ENCODE results near the gene ZRANB2.

Gene ZRANB2, protein sequence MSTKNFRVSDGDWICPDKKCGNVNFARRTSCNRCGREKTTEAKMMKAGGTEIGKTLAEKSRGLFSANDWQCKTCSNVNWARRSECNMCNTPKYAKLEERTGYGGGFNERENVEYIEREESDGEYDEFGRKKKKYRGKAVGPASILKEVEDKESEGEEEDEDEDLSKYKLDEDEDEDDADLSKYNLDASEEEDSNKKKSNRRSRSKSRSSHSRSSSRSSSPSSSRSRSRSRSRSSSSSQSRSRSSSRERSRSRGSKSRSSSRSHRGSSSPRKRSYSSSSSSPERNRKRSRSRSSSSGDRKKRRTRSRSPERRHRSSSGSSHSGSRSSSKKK

DNA sequence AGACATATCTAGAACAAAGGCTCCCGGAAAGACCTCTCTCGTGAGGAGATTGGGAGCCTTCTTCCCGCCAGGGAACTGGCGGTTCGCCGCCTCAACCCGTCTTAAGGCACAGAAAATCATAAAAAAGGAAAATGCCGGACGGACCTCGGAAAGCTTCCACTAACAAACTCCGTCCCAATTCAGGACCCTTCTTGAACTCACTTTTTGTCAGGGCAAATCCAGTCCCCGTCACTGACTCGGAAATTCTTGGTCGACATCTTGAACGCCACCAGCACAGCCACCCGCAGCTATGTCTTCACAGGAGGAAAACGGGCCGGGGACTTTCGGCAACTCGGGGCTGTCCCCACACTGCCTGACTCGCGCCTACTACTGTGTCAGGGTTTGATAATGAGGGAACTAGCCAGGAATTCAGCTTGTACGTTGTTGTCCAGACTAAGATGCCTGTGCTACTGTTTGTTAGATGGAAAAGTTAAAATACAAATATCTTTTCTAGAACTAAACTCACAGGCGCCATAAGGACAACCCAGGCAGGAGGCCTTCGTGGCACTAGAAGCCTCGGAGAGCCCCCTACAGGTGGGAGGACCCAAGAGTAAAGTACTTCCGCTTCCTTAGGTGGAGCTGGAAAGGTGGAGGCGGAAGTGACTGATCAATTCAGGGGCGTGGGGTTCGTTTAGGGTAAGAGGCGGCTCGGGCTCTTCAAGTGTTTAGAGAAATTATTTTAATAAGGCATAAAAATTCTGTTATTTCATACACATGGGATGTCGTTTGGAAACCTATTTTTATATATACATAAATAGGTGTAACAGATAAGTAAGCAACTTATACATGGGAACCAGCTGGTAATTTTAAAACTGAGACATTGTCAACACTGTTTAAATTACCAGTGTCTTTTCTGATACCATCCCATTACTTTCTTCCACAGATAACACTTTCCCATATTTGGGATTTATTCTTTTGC, at the start of gene ZRANB2:
Gene ZRANB2 (minus strand): TSS at position 297 of the 958 bp plus-strand sequence. CDS start 40 bp downstream, at position 257.
- DNase-seq (ENCODE audit: low read depth, low spot score) = peak; percentile 91
- peaks cover 41% of the 10 kb centered on the region for H3K36me3 ChIP-seq (ENCODE audit: insufficient read depth, low read length)
- H3K9me3 ChIP-seq (ENCODE audit: low read depth, low read length) = no peaks in the 10 kb centered on the region
- peak within 1 kb of the TSS; percentile 97 for H3K4me3 ChIP-seq
- H3K27ac ChIP-seq = peak within 1 kb of the TSS; percentile 93
- peak within 1 kb of the TSS; percentile 98 for H3K9ac ChIP-seq (ENCODE audit: insufficient read length)
- TF ChIP-seq POLR2AphosphoS5 (IDR thresholded peaks at IDR 0.05; ENCODE audit: borderline replicate concordance, low read depth, low read length) (peak; percentile 94), FOXP2 (optimal IDR thresholded peaks at IDR 0.05; ENCODE audit: control extremely low read depth, extremely low read length, insufficient read depth) (peak; percentile 65), EZH2 (IDR thresholded peaks at IDR 0.05) (no peak)

DNA sequence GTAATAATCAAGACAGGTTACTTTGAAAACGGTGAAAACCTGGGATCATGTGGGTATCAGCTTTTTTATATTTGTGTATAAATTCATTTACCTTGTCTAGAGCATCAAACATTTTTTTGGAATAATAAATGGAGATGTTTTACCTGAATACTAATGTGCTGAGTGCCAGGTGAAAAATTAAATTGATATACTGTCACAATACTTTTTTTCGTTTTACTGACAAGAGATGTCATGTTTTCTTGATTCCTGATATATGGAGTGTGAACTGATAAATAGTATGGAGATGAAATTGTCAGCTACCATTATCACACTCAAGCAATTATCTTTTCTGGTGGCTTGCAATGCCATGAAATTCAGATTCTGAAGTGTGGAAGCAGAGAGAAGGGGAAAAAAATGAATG, 47.2 kb upstream of the ZRANB2 start:
- H3K36me3 ChIP-seq (ENCODE audit: insufficient read depth, low read length) = no peaks in the 10 kb centered on the region
- H3K9ac ChIP-seq (ENCODE audit: insufficient read length) = no peak overlapping the region
- H3K27ac ChIP-seq = no peak overlapping the region
- no peak for TF ChIP-seq POLR2AphosphoS5 (IDR thresholded peaks at IDR 0.05; ENCODE audit: borderline replicate concordance, low read depth, low read length)
- no peak for TF ChIP-seq FOXP2 (optimal IDR thresholded peaks at IDR 0.05; ENCODE audit: control extremely low read depth, extremely low read length, insufficient read depth)
- no peak for TF ChIP-seq EZH2 (IDR thresholded peaks at IDR 0.05)
- DNase-seq (ENCODE audit: low read depth, low spot score) = no peak
- no peak overlapping the region for H3K4me3 ChIP-seq
- no peaks in the 10 kb centered on the region for H3K9me3 ChIP-seq (ENCODE audit: low read depth, low read length)

DNA sequence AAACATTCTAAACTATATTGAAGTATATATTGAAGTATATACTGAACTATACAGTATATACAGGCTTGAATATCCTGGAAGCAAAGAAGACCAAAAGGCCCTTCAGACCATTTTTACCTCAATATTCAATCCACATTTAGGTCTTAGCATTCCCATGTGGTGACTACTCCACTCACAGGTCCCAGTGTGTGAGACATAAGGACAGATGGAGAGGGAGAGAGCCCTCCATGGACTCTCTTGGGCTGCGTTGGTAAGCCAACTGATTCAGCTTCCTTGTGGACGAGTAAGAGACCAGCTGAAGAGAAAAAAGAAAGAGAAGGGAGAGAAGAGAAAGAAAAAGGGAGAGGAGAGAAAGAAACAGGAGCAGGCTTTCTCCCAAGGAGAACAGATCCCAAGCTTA, 37.3 kb upstream of the ZRANB2 start:
- Histone ChIP-seq H3K4me3 (no peak overlapping the region), H3K27ac (no peak overlapping the region), H3K36me3 (ENCODE audit: insufficient read depth, low read length) (no peaks in the 10 kb centered on the region), H3K9me3 (ENCODE audit: low read depth, low read length) (no peaks in the 10 kb centered on the region), H3K9ac (ENCODE audit: insufficient read length) (no peak overlapping the region)
- no peak for DNase-seq (ENCODE audit: low read depth, low spot score)
- TF ChIP-seq EZH2 (IDR thresholded peaks at IDR 0.05) = no peak
- TF ChIP-seq POLR2AphosphoS5 (IDR thresholded peaks at IDR 0.05; ENCODE audit: borderline replicate concordance, low read depth, low read length) = no peak

DNA sequence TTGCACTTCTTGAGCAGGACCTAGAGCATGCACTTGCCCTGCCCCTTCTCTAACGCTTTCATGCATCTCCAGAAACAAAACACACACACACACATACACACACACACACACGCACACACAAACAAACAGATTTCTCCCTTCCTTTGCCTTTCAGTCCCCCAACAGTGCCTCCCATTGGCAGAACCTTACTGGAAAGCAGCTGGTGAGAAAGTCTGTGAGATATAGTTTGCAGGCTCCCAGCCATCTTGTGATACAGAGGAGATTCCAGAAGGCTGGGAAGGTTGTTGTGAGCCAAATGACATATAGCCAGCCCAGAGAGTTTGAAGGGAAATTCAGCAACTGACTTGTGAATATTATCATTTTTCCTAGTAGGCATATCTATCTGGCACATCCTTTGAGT, 35.9 kb upstream of the ZRANB2 start:
- H3K9ac ChIP-seq (ENCODE audit: insufficient read length) = no peak overlapping the region
- DNase-seq (ENCODE audit: low read depth, low spot score) = no peak
- no peak overlapping the region for H3K4me3 ChIP-seq
- H3K9me3 ChIP-seq (ENCODE audit: low read depth, low read length) = no peaks in the 10 kb centered on the region
- TF ChIP-seq EZH2 (IDR thresholded peaks at IDR 0.05) = no peak
- TF ChIP-seq POLR2AphosphoS5 (IDR thresholded peaks at IDR 0.05; ENCODE audit: borderline replicate concordance, low read depth, low read length) = no peak
- no peak for TF ChIP-seq FOXP2 (optimal IDR thresholded peaks at IDR 0.05; ENCODE audit: control extremely low read depth, extremely low read length, insufficient read depth)
- no peak overlapping the region for H3K27ac ChIP-seq
- no peaks in the 10 kb centered on the region for H3K36me3 ChIP-seq (ENCODE audit: insufficient read depth, low read length)

DNA sequence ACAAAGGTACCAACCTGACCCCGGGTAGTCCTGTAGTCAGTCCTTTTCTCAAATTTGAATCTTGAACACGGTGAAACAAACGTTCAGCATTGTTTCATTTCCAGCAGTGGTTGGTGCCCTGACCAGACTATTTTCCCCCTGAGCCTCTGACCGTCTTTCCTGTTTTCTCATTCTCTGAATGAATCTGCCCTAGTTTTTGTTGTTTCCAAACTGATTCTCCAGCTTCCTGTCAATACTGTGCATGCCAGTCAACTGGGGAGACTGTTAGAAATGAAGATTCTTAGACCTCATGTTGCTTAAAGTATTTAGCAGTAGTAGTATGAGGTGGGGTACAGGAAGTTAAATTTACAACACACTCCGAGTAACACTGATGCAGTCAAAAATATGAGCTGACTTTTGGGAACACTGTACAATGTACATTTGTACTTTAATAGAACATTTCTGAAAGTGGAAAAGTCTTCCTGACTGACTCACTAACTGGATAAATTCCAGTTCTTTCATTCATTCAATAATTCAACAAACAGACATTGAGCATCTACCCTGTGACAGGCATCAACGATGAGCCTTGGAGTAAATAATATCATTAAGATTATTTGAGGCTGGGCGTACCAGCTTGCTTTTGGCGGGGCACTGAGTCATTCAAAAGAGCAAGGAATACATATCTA, 26.0 kb upstream of the ZRANB2 start:
- no peak for DNase-seq (ENCODE audit: low read depth, low spot score)
- Histone ChIP-seq H3K36me3 (ENCODE audit: insufficient read depth, low read length) (no peaks in the 10 kb centered on the region), H3K27ac (no peak overlapping the region), H3K4me3 (no peak overlapping the region), H3K9ac (ENCODE audit: insufficient read length) (no peak overlapping the region), H3K9me3 (ENCODE audit: low read depth, low read length) (no peaks in the 10 kb centered on the region)
- no peak for TF ChIP-seq EZH2 (IDR thresholded peaks at IDR 0.05)
- no peak for TF ChIP-seq FOXP2 (optimal IDR thresholded peaks at IDR 0.05; ENCODE audit: control extremely low read depth, extremely low read length, insufficient read depth)
- no peak for TF ChIP-seq POLR2AphosphoS5 (IDR thresholded peaks at IDR 0.05; ENCODE audit: borderline replicate concordance, low read depth, low read length)

DNA sequence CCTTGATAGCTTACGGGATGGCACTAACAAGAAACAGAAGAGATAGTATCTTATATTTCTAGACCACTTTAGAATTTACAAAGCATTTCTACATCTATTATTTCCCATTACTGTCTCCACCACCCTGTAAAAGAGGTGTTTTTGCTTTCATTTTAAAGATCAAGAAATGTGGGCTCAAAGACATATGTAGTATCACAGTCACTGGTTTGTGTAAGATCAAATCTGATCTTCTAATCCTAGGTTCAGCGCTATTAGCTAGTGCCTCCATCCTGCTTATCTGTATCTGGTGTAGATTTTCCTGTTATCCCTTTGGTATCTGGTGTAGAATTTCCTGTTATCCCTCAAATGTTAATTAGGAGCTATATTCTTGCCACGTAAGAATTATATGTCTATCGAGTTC, 23.6 kb upstream of the ZRANB2 start:
- Histone ChIP-seq H3K27ac (no peak overlapping the region), H3K9ac (ENCODE audit: insufficient read length) (no peak overlapping the region), H3K36me3 (ENCODE audit: insufficient read depth, low read length) (no peaks in the 10 kb centered on the region), H3K4me3 (no peak overlapping the region), H3K9me3 (ENCODE audit: low read depth, low read length) (no peaks in the 10 kb centered on the region)
- no peak for TF ChIP-seq EZH2 (IDR thresholded peaks at IDR 0.05)
- TF ChIP-seq POLR2AphosphoS5 (IDR thresholded peaks at IDR 0.05; ENCODE audit: borderline replicate concordance, low read depth, low read length) = no peak
- no peak for TF ChIP-seq FOXP2 (optimal IDR thresholded peaks at IDR 0.05; ENCODE audit: control extremely low read depth, extremely low read length, insufficient read depth)
- no peak for DNase-seq (ENCODE audit: low read depth, low spot score)

DNA sequence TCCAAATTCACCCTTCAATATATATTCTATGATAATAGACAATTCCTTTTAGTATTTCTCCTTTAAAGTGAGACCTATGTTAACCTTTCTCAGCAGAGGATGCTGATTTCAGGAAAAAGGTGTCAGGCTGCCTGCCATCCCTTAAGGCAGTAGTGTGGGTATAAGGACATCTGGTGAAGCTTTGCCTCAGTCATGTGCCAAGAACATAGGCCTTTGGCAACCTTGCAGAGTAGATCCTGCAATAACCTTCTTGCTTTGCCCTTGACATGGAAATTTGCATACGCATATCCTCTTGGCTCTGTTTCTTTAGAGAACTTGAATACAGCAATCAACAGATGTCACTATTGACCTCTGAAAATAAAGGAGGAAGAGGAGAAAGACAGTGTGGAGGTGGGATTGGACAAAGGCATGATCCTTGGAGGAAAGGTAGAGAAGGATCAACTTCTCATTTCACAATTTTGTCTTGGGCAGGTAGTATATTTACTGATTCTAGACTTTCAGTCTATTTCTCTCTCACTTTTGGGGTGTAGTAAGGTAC, 21.1 kb upstream of the ZRANB2 start:
- Histone ChIP-seq H3K9ac (ENCODE audit: insufficient read length) (no peak overlapping the region), H3K9me3 (ENCODE audit: low read depth, low read length) (no peaks in the 10 kb centered on the region), H3K27ac (no peak overlapping the region), H3K36me3 (ENCODE audit: insufficient read depth, low read length) (no peaks in the 10 kb centered on the region), H3K4me3 (no peak overlapping the region)
- TF ChIP-seq FOXP2 (optimal IDR thresholded peaks at IDR 0.05; ENCODE audit: control extremely low read depth, extremely low read length, insufficient read depth) (no peak), POLR2AphosphoS5 (IDR thresholded peaks at IDR 0.05; ENCODE audit: borderline replicate concordance, low read depth, low read length) (no peak), EZH2 (IDR thresholded peaks at IDR 0.05) (no peak)
- DNase-seq (ENCODE audit: low read depth, low spot score) = no peak

DNA sequence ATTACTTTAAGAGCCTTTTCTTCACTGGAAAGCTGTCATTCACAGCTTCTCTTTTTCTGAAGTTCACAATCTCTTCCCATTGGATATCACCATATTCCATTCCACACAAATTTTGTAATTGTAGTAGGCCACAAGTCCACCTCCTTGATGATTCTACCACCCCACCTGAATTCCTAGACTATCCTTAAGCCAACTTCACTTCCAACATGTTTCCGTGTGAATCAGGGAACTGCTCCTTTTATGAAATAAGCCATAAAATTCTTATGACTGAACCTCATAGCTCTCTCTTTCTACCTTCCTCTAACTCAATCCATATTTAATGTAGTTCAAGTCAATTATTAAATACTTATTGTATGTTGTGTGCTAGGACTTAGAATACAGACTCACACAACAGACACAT, 16.6 kb upstream of the ZRANB2 start:
- no peak overlapping the region for H3K27ac ChIP-seq
- DNase-seq (ENCODE audit: low read depth, low spot score) = no peak
- no peak overlapping the region for H3K9ac ChIP-seq (ENCODE audit: insufficient read length)
- no peak for TF ChIP-seq EZH2 (IDR thresholded peaks at IDR 0.05)
- no peak for TF ChIP-seq POLR2AphosphoS5 (IDR thresholded peaks at IDR 0.05; ENCODE audit: borderline replicate concordance, low read depth, low read length)
- TF ChIP-seq FOXP2 (optimal IDR thresholded peaks at IDR 0.05; ENCODE audit: control extremely low read depth, extremely low read length, insufficient read depth) = no peak
- no peaks in the 10 kb centered on the region for H3K36me3 ChIP-seq (ENCODE audit: insufficient read depth, low read length)
- no peak overlapping the region for H3K4me3 ChIP-seq
- H3K9me3 ChIP-seq (ENCODE audit: low read depth, low read length) = no peaks in the 10 kb centered on the region

Data from SK-N-MC (cell line).